ENCODE results near the gene ART5. TPM values are rescaled to one million over a fixed set of nuclear protein-coding genes. Genes with fewer than 3 reads are reported as not detected.

The ART5 gene
- total RNA-seq, 5 donors from 2014 or later (not counting 1 experiment from before 2014, with no cell fraction given): not detected

DNA sequence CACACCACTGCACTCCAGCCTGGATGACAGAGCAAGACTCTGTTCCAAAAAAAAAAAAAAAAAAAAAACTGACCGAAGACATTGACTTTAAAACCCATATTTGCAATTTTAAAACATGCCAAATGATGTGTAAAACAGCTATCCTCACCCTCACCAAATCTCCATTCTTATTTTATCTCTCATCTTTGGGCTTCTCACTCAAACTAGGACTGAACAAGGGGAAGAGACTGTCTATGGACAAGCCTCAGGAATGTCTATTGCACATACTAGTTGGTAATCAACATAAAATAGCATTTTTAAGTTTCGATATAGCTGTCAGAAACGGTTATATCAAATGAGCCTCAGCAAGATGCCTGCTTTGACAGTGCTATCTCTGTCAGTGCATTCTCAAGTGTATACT is 37.3 kb upstream of the ART5 start:
- no peaks in the 10 kb centered on the region for H3K4me1 ChIP-seq (ENCODE audit: control insufficient read depth in 1 of 2, extremely low read depth in 1 of 2, insufficient read depth in 2 of 2, low read length in 2 of 2)
- Mint-ChIP-seq H3K27me3 (no peaks in the 10 kb centered on the region), H3K4me1 (peaks cover 6 to 7% (median 7%) of the 10 kb centered on the region in 3 donors), H3K36me3 (peaks cover 75% of the 10 kb centered on the region), H3K9me3 (no peaks in the 10 kb centered on the region), H3K4me3 (no peak overlapping the region), H3K27ac (no peak overlapping the region)
- H3K27ac ChIP-seq (ENCODE audit: low read length): no peak overlapping the region
- POLR2A ChIA-PET: no interaction called here
- DNase-seq: no peak
- H3K36me3 ChIP-seq (ENCODE audit: control insufficient read depth in 2 of 2, extremely low read depth in 1 of 2, insufficient read depth in 1 of 2, low read length in 1 of 2): peaks cover 15 to 95% of the 10 kb centered on the region in 2 donors
- CTCF ChIA-PET: no interaction called here
- H3K9me3 ChIP-seq: no peaks in the 10 kb centered on the region
- H3K4me3 ChIP-seq (ENCODE audit: control insufficient read depth in 1 of 2, extremely low read depth in 1 of 2, low read length in 1 of 2): no peak overlapping the region
- 94% methylated on average over 2 of the region's 3 CpGs for WGBS (ENCODE audit: insufficient coverage)
- H3K27me3 ChIP-seq (replicated peaks in 1 of 2; ENCODE audit: control insufficient read depth in 2 of 2, extremely low read depth in 1 of 2, insufficient read depth in 2 of 2, low read length in 1 of 2): no peaks in the 10 kb centered on the region
- no peak for ATAC-seq (replicated peaks in 1 of 4)

DNA sequence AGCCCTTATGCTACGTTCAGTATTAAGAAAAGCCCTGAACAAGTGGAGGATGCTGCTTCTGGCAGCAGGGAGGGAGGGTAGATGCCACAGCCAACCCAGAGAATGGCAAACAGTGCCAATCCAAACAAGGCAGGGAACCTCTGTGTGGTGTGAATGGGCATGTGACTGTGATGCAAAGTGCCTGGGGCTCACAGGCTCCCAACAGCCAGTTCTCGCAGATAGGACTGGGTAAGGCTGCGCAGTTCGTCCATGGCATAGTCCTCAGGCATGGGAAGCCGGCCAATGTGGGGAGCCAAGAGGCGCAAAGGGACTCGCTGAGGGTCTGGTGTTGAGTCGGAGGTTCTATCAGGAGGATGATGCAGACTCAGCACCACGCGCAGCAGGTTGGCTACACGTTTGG is 34.2 kb upstream of the ART5 start:
- H3K4me1 ChIP-seq (ENCODE audit: control insufficient read depth in 1 of 2, extremely low read depth in 1 of 2, insufficient read depth in 2 of 2, low read length in 2 of 2): no peaks in the 10 kb centered on the region
- Mint-ChIP-seq H3K4me1 (peaks cover 0 to 6% (median 0%) of the 10 kb centered on the region in 3 donors), H3K4me3 (no peak overlapping the region), H3K27ac (no peak overlapping the region), H3K36me3 (peaks cover 77% of the 10 kb centered on the region), H3K9me3 (no peaks in the 10 kb centered on the region), H3K27me3 (no peaks in the 10 kb centered on the region)
- no peak overlapping the region for H3K4me3 ChIP-seq (ENCODE audit: control insufficient read depth in 1 of 2, extremely low read depth in 1 of 2, low read length in 1 of 2)
- H3K27ac ChIP-seq (ENCODE audit: low read length): no peak overlapping the region
- no peak for ATAC-seq (replicated peaks in 1 of 4)
- ChIA-PET POLR2A (no interaction called here), CTCF (no interaction called here)
- WGBS (ENCODE audit: insufficient coverage): 97% methylated on average over 10 of the region's 11 CpGs
- DNase-seq: no peak
- no peaks in the 10 kb centered on the region for H3K27me3 ChIP-seq (replicated peaks in 1 of 2; ENCODE audit: control insufficient read depth in 2 of 2, extremely low read depth in 1 of 2, insufficient read depth in 2 of 2, low read length in 1 of 2)
- no peaks in the 10 kb centered on the region for H3K9me3 ChIP-seq
- peaks cover 16 to 94% of the 10 kb centered on the region in 2 donors for H3K36me3 ChIP-seq (ENCODE audit: control insufficient read depth in 2 of 2, extremely low read depth in 1 of 2, insufficient read depth in 1 of 2, low read length in 1 of 2)

DNA sequence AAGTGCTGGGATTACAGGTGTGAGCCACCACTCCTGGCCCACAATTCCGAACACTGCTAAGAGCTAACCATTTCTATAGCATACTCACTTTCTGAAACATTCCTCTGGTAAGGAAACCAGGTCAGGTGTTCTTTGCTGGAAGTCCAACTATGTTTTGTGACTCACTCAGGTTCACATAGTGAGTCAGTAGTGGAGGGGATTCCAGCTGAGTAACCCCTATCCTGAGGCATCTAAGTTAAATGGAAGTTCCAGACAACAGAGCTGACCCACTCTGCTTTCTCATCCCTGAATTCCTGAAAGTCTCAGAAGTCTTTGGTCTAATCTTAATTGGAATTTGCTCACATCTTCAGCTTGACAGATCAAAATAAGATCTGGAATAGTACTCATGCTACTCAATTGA is 32.4 kb upstream of the ART5 start:
- Histone ChIP-seq H3K4me3 (ENCODE audit: control insufficient read depth in 1 of 2, extremely low read depth in 1 of 2, low read length in 1 of 2) (no peak overlapping the region), H3K9me3 (no peaks in the 10 kb centered on the region), H3K27ac (ENCODE audit: low read length) (no peak overlapping the region), H3K27me3 (replicated peaks in 1 of 2; ENCODE audit: control insufficient read depth in 2 of 2, extremely low read depth in 1 of 2, insufficient read depth in 2 of 2, low read length in 1 of 2) (no peaks in the 10 kb centered on the region), H3K4me1 (ENCODE audit: control insufficient read depth in 1 of 2, extremely low read depth in 1 of 2, insufficient read depth in 2 of 2, low read length in 2 of 2) (no peaks in the 10 kb centered on the region), H3K36me3 (ENCODE audit: control insufficient read depth in 2 of 2, extremely low read depth in 1 of 2, insufficient read depth in 1 of 2, low read length in 1 of 2) (peaks cover 11 to 91% of the 10 kb centered on the region in 2 donors)
- H3K4me1 Mint-ChIP-seq: no peaks in the 10 kb centered on the region
- H3K27me3 Mint-ChIP-seq: no peaks in the 10 kb centered on the region
- H3K36me3 Mint-ChIP-seq: peaks cover 79% of the 10 kb centered on the region
- H3K4me3 Mint-ChIP-seq: no peak overlapping the region
- ChIA-PET CTCF (no interaction called here), POLR2A (no interaction called here)
- H3K9me3 Mint-ChIP-seq: no peaks in the 10 kb centered on the region
- no CpG with 5 or more reads among the region's 1 CpG for WGBS (ENCODE audit: insufficient coverage)
- DNase-seq (no peak), ATAC-seq (replicated peaks in 1 of 4) (no peak)
- H3K27ac Mint-ChIP-seq: no peak overlapping the region

DNA sequence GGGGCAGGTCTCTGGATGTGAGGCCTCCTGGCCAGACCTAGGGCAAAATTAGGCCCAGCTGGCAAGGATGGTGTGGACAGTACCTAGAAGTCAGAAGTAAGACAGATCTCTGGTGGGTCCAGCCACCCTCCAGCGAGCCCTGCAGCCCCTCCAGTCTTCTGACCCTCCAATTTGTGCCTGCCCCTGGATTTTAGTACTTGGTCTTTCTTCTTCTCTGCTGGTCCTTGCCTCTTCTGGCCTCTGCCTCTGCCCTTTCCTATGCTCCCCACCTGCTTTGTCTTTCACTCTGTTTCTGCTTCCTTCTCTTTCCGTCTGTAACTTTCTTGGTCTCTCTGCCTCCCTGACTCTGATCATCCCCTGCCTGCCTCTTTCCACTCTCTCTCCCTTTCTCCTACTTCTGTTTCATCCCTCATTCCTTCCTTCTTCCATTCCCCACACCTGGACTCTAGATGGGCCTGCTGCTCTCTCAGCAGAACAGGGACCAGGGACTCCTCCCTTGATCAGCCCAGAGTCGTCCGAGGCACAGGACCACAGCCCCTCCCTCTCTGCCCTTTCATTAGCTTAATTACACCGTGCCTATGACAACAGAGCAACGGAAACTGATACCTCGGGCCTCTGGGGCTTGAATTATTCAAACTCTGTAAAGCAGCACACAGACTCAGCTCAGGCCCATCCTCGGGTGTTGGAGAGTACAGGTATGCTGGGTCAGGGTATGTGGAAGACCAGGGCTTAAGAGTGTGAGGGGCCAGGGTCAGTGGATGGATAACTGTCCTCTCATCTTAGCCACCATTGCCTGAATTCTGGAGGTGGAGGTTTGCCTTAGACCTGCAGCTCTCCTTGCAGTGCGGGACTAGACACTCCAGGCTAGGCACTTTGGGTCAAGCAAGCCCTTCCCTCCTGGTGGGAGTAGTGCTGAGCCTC is 29.8 kb upstream of the ART5 start, which contains the start of gene CHRNA10:
Gene CHRNA10, minus strand, starts transcription at position 51 of the 921 bp plus-strand sequence. CDS start 72 bp downstream, outside the sequence.
- no peak within 1 kb of the TSS for H3K4me3 Mint-ChIP-seq
- H3K4me1 ChIP-seq (ENCODE audit: control insufficient read depth in 1 of 2, extremely low read depth in 1 of 2, insufficient read depth in 2 of 2, low read length in 2 of 2): no peaks in the 10 kb centered on the region
- H3K4me3 ChIP-seq (ENCODE audit: control insufficient read depth in 1 of 2, extremely low read depth in 1 of 2, low read length in 1 of 2): no peak within 1 kb of the TSS
- no peaks in the 10 kb centered on the region for H3K27me3 ChIP-seq (replicated peaks in 1 of 2; ENCODE audit: control insufficient read depth in 2 of 2, extremely low read depth in 1 of 2, insufficient read depth in 2 of 2, low read length in 1 of 2)
- DNase-seq (no peak), ATAC-seq (replicated peaks in 1 of 4) (no peak)
- H3K4me1 Mint-ChIP-seq: no peaks in the 10 kb centered on the region
- no peaks in the 10 kb centered on the region for H3K9me3 Mint-ChIP-seq
- H3K27me3 Mint-ChIP-seq: no peaks in the 10 kb centered on the region
- WGBS (ENCODE audit: insufficient coverage): 97% methylated on average over 6 of the region's 9 CpGs
- H3K36me3 Mint-ChIP-seq: peaks cover 72% of the 10 kb centered on the region
- CTCF ChIA-PET: no interaction called here
- H3K27ac Mint-ChIP-seq: peak within 1 kb of the TSS in 1 of 2 donors; percentile 69
- H3K27ac ChIP-seq (ENCODE audit: low read length): no peak within 1 kb of the TSS
- H3K36me3 ChIP-seq (ENCODE audit: control insufficient read depth in 2 of 2, extremely low read depth in 1 of 2, insufficient read depth in 1 of 2, low read length in 1 of 2): peaks cover 13 to 80% of the 10 kb centered on the region in 2 donors
- POLR2A ChIA-PET: no interaction called here
- no peaks in the 10 kb centered on the region for H3K9me3 ChIP-seq

DNA sequence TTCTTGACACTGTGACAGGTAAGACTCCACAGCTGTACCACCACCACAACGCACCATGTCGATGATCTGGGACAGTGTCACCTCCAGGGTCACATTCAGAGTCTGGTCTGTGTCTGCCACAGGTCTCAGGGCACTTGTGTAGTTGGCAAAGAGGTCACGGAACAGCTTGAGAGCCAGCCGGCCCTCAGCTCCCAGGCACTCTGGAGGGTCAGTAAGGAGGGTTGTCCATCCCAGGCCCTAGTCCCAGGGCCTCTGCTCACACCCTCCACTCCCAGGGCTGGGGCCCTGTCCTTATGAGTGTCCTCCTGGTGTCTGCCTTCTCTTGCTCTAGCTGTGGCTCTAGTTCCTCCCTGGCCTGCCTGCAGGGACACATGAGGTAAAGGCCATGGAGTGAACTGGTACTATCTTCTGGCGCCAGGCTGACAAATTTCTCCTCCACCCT is 28.0 kb upstream of the ART5 start:
- ATAC-seq (replicated peaks in 1 of 4): no peak
- ChIA-PET CTCF (no interaction called here), POLR2A (no interaction called here)
- H3K4me1 ChIP-seq (ENCODE audit: control insufficient read depth in 1 of 2, extremely low read depth in 1 of 2, insufficient read depth in 2 of 2, low read length in 2 of 2): no peaks in the 10 kb centered on the region
- WGBS (ENCODE audit: insufficient coverage): 96% methylated on average over 3 of the region's 5 CpGs
- H3K36me3 ChIP-seq (ENCODE audit: control insufficient read depth in 2 of 2, extremely low read depth in 1 of 2, insufficient read depth in 1 of 2, low read length in 1 of 2): peaks cover 17 to 66% of the 10 kb centered on the region in 2 donors
- no peak overlapping the region for H3K27ac ChIP-seq (ENCODE audit: low read length)
- Mint-ChIP-seq H3K4me3 (no peak overlapping the region), H3K36me3 (peaks cover 71% of the 10 kb centered on the region), H3K9me3 (no peaks in the 10 kb centered on the region), H3K27ac (peak overlapping the region in 1 of 2 donors; percentile 34), H3K27me3 (no peaks in the 10 kb centered on the region), H3K4me1 (no peaks in the 10 kb centered on the region)
- no peak for DNase-seq
- no peaks in the 10 kb centered on the region for H3K27me3 ChIP-seq (replicated peaks in 1 of 2; ENCODE audit: control insufficient read depth in 2 of 2, extremely low read depth in 1 of 2, insufficient read depth in 2 of 2, low read length in 1 of 2)
- H3K9me3 ChIP-seq: no peaks in the 10 kb centered on the region
- H3K4me3 ChIP-seq (ENCODE audit: control insufficient read depth in 1 of 2, extremely low read depth in 1 of 2, low read length in 1 of 2): no peak overlapping the region

DNA sequence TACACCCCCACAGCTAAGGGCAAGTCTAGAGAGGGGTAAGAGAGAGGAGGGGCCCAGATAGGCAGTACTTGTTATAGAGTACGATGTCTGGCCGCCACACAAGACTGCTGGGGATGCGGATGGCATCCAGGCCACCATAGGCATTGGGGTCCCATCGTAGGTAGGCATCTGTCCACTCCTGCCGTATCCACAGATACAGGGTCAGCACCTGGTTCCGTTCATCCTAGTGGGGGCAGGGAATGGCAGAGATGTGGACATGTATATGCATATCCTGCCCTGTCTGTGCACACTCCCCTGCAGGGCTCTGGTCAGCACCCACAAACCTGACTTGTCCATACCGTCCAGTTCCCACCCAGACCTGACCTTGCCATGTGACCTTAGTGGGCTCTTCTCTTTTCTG is 27.3 kb upstream of the ART5 start:
- no peak overlapping the region for H3K4me3 Mint-ChIP-seq
- peaks cover 17 to 62% of the 10 kb centered on the region in 2 donors for H3K36me3 ChIP-seq (ENCODE audit: control insufficient read depth in 2 of 2, extremely low read depth in 1 of 2, insufficient read depth in 1 of 2, low read length in 1 of 2)
- peaks cover 70% of the 10 kb centered on the region for H3K36me3 Mint-ChIP-seq

More for the DNA sequence above, 27.3 kb upstream of the ART5 start:
- no peak overlapping the region for H3K4me3 ChIP-seq (ENCODE audit: control insufficient read depth in 1 of 2, extremely low read depth in 1 of 2, low read length in 1 of 2)
- 100% methylated on average over 3 of the region's 7 CpGs for WGBS (ENCODE audit: insufficient coverage)
- H3K27ac ChIP-seq (ENCODE audit: low read length): no peak overlapping the region
- no peaks in the 10 kb centered on the region for H3K27me3 ChIP-seq (replicated peaks in 1 of 2; ENCODE audit: control insufficient read depth in 2 of 2, extremely low read depth in 1 of 2, insufficient read depth in 2 of 2, low read length in 1 of 2)
- no peak overlapping the region for H3K27ac Mint-ChIP-seq
- POLR2A ChIA-PET: no interaction called here
- no peaks in the 10 kb centered on the region for H3K4me1 ChIP-seq (ENCODE audit: control insufficient read depth in 1 of 2, extremely low read depth in 1 of 2, insufficient read depth in 2 of 2, low read length in 2 of 2)
- no peaks in the 10 kb centered on the region for H3K9me3 ChIP-seq
- no peaks in the 10 kb centered on the region for H3K9me3 Mint-ChIP-seq
- no peaks in the 10 kb centered on the region for H3K27me3 Mint-ChIP-seq
- CTCF ChIA-PET: no interaction called here
- no peaks in the 10 kb centered on the region for H3K4me1 Mint-ChIP-seq
- ATAC-seq (replicated peaks in 1 of 4): no peak
- no peak for DNase-seq

Data from T-cell (primary cell).